HG03060 (cell line): ENCODE measurements around the gene C1GALT1.
"Not testable (repeated sequence)": the region's sequence is repeated elsewhere in the genome, so short reads cannot be mapped to it uniquely, and the experiment has no call there.

Experiments used
- ATAC-seq: cut with Tn5 transposase; IDR thresholded peaks from one replicate; pipeline ENCODE4 v1.9.1; 2021; ENCODE audit warnings: low read depth, moderate number of reproducible peaks; ENCODE audit not compliant: unreplicated experiment

The C1GALT1 gene

DNA sequence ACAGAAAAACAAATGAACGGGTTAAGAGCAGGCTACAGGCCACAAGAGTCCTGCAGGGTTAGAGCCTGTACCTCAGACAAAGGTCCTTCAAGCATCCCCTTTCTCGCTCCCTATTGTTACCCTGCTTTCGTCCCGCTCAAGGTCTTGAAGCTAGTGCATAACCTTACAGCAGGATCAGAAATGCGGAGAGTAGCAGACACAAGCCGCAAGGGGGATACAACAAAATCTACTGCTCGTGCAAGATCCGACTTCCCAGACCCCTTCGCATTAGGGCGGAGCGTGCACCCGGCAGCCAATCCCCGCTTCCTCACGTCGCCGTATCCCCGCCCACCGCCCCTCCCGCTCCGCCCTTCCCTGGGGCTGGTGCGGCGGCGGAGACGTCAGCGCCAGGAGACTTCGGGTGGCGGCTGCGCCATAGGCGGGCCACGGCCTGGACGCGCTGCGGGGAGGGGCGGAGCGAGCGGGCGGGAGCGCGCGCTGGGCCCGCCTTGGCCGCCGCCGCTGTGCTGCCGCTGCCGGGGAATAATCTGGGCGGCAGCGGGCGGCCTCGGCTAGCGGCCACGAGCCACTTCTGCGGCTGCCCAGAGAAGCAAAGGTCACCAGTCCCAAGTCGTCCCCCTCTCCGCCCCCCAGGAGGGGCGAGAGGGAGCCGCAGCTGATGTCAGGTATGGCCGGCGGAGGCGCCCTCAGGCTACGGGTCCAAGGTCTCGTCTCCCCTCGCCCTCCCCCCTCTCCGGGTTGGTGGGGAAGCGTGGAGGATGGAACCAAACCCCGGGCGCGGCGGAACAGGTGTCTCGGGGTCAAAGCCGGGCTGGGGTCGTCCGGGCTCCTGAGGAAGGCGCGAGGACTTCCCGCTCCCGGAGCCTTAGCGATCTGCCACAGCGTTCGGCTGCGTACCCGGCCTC is at the start of gene C1GALT1:
Gene C1GALT1 (plus strand): TSS at position 389 of the 905 bp plus-strand sequence. CDS start 51,776 bp downstream, outside the sequence.
- ATAC-seq: peak; percentile 70

DNA sequence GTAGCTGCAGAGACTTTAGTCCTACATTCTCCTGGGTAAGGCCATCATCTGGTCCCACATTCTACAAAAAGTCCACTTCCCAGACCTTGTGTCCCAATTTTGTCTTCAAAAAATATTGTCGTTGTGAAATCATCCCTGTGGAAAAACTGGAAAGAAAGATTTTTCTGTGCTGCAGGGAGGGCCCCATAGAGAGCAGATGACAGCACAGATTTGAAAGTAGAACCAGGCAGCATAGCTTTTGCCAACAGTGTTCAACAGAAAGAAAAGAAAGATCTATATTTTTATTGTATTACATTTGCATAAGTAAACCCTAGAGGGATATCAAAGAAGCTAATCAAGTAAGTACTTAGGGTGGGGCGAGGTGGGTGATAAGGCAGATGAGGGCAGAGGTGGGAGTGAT is 48.3 kb upstream of the C1GALT1 start:
- ATAC-seq: no peak

- ATAC-seq: no peak
These were observed 47.3 kb upstream of the C1GALT1 start for GRCh38 chr7:7135074-7135473.

- not testable (repeated sequence) for ATAC-seq
These were observed 46.4 kb upstream of the C1GALT1 start for GRCh38 chr7:7135924-7136323.

DNA sequence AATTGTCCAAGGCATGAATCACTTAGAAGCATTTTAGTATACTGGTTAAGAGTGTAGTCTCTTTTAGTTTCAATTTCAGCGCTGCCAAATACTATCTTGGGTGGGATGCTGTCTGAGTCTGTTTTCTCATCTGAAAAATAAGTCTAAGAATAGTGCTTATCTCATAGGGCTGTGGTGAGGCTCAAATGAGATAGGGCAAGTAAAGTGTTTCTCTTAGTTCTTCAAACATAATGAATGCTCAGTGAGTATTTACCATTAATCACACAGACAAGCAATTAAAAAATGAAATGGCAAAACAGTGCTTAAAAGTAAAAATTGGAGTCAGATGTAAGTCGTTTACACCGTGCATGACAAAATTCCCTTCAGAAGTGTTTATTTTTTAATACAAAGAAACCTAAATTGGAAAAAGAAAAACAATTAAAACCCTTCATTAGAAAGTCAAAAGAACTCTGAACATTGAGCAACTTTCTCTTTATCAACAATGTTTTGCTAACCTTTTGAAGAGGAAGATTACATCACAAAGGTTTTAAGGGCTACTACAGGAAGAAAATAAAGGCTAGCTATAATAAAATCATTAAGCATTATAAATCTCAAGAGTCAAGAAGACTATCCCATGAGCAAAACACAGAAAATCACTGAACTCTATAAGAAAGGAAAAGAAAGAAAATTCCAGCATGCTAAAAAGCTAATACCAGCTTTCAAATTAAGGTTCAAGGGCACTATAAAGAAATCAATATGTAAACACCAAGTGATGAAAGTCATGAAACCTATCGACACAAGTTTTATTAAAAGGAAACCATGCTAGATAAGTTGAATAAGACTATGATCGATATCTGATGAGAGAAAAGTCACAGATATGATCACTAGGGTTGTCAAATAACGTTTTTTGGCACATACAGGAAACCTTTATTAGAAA is 45.6 kb upstream of the C1GALT1 start:
- no peak for ATAC-seq

- no peak for ATAC-seq
These were observed 43.4 kb upstream of the C1GALT1 start for GRCh38 chr7:7138897-7139296.

DNA sequence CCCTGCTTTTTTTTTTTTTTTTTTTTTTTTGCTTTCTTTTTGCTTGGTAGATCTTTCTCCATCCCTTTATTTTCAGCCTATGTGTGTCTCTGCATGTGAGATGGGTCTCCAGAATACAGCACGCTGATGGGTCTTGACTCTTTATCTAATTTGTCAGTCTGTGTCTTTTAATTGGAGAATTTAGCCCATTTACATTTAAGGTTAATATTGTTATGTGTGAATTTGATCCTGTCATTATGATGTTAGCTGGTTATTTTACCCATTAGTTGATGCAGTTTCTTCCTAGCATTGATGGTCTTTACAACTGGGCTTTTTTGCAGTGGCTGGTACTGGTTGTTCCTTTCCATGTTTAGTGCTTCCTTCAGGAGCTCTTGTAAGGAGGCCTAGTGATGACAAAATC is 38.9 kb upstream of the C1GALT1 start:
- ATAC-seq: not testable (repeated sequence)

DNA sequence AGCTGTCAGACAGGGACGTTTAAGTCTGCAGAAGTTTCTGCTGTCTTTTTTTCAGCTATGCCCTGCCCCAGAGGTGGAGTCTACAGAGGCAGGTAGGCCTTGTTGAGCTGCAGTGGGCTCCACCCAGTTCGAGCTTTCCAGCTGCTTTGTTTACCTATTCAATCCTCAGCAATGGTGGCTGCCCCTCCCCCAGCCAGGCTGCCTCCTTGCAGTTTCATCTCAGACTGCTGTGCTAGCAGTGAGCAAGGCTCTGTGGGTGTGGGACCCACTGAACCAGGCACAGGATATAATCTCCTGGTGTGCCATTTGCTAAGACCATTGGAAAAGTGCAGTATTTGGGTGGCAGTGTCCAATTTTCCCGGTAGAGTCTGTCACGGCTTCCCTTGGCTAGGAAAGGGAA is 37.2 kb upstream of the C1GALT1 start:
- ATAC-seq: not testable (repeated sequence)

- ATAC-seq: no peak
These were observed 35.5 kb upstream of the C1GALT1 start for GRCh38 chr7:7146837-7147236.

DNA sequence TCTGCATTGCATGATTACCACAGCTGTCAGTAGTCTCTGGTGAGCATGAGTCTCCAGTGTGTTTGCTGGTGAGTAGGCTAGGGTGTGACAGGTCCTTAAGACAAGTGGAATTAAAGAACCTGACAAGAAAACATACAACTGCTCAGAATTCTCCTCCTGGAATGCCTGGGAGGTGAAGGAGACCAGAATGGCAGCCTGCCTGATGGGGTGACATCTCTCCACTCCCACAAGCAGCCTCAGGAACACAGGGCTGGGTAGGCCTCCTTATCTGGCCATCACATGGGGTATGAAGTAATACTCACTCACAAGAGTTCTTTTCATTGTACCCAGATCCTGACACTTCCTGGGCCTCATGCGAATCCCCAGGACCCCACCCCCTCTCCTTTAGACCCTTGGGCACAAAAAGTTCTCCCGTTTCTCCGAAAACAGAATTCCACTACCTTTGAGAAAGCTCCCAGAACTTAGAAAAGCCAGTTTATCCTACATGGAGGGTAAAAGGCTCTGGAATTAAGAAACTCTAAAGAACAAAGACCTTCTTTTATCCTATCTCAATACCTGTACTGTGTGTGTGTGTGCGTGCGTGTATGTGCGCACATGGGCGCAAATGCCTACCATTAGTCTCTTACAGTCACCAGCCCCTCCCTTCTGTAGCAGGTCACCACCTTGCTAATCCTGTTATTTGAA is 33.4 kb upstream of the C1GALT1 start:
- ATAC-seq: no peak

- no peak for ATAC-seq
These were observed 31.1 kb upstream of the C1GALT1 start for GRCh38 chr7:7151285-7151684.

GRCh38 chr7:7151865-7152264 is 30.5 kb upstream of the C1GALT1 start:
- no peak for ATAC-seq

DNA sequence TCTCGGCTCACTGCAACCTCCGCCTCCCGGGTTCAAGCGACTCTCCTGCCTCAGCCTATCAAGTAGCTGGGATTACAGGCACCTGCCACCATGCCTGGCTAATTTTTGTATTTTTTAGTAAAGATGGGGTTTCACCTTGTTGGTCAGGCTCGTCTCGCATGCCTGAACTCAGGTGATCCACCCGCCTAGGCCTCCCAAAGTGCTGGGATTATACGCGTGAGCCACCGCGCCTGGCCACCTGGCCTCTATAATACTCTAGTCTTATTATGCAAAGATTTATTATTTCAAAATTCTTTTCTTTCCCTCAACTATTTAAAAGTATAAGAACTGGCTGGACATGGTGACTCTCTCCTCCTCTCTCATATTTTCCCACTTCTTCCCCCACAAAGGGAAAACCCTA is 30.0 kb upstream of the C1GALT1 start:
- ATAC-seq: no peak

GRCh38 chr7:7154355-7154754 is 28.0 kb upstream of the C1GALT1 start:
- not testable (repeated sequence) for ATAC-seq

DNA sequence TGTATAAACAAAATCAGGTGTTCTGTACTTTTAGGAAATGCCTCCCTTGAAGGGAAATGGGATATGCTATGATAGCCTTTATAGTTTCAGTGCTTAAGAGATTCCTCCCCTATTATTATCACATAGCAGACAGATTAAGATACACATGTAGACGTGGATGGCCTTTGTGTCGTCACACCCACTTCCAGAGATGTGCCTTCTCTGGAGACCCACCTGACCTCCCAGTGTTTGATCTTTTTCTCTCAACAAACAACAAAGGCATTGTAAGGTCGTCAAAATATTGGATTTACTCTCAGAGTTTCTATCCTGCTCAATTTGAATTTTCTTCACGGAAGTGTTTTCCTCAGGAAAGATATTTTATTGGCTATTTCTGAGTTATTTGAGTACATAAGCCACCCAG is 25.7 kb upstream of the C1GALT1 start:
- no peak for ATAC-seq

DNA sequence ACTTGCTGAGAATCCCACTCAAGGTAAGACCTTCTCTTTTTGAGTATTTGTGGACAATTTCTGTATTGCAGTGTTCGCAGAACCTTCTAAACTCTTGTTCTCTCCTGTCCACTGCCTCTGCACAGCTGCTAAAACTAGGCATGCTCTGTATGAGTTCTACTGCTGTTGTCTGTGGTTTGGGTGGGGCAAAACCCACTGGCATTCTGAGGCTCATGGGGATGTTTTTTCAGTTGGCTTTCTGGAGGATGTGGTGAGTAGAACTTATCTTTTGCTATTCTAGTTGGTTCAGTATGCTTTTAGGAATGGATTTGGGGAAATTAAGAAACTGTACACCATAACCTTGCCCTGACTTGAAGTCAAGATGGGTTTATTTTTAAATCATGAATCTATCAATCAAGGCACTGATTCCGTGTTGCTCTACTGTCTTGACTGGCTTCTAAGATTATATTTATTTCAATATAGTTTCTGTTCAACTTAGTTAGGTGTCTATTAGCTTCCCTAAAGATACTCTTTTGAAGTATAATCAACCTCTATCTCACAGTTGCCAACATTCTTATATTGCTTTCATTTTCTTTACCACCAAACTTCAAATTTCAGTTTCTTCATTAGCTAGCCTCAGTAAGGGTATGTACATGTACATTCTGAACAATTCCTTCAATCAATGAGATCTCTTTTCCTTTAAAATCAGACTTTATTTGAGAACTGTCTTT is 25.0 kb upstream of the C1GALT1 start:
- ATAC-seq: no peak

- ATAC-seq: no peak
These were observed 24.5 kb upstream of the C1GALT1 start for GRCh38 chr7:7157887-7158271.

DNA sequence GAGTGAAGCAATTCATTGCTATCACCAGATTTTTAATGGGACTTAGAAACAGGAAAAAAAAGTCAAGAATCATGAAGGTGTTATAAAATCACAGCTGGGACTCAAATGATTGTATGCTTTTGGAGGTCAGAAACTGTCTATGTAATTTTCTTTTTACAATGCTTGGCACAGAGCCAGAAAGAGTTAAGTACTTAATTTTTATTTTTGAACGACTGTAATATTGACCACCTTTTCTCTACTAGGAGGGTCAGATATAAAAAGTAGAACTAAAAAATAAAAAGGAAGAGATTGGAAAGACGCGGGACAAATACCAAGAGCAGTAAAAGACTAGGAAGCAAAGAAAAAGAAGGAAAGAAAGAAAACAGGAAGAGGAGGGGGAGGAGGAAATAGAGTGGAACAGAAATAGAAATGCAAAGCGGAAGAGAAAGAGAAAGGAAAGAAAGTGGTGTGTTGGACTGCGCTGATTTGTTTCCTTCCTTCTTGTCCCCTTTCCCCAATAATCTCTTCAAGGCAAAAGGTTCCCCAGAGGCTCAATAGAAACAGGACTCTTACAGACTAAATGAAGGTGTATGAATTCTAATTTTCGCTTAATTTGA is 23.2 kb upstream of the C1GALT1 start:
- ATAC-seq: no peak

- no peak for ATAC-seq
These were observed 17.8 kb upstream of the C1GALT1 start for GRCh38 chr7:7164591-7164990.

- no peak for ATAC-seq
These were observed 17.0 kb upstream of the C1GALT1 start for GRCh38 chr7:7165372-7165771.
